GM21360 (cell line): Measurements from ENCODE around the gene MIEN1.
"Not testable (repeated sequence)": the region's sequence is repeated elsewhere in the genome, so short reads cannot be mapped to it uniquely, and the experiment has no call there.

Experiments used
- ATAC-seq: cut with Tn5 transposase; IDR thresholded peaks from one replicate; pipeline ENCODE4 v1.9.1; 2021; ENCODE audit warnings: mild to moderate bottlenecking, moderate library complexity; ENCODE audit not compliant: unreplicated experiment

The MIEN1 gene

GRCh38 chr17:39719563-39720355 is 10.6 kb downstream of the MIEN1 start:
- no peak for ATAC-seq

- ATAC-seq, result no peak
Observed at GRCh38 chr17:39717660-39718059, 12.7 kb downstream of the MIEN1 start.

- no peak for ATAC-seq
Observed at GRCh38 chr17:39716879-39717536, 13.3 kb downstream of the MIEN1 start.

GRCh38 chr17:39716073-39716818 is 14.1 kb downstream of the MIEN1 start:
- no peak for ATAC-seq

GRCh38 chr17:39715375-39716072 is 14.8 kb downstream of the MIEN1 start:
- ATAC-seq, result no peak

- ATAC-seq, result no peak
Observed at GRCh38 chr17:39714234-39714633, 16.1 kb downstream of the MIEN1 start.

- ATAC-seq, result no peak
Observed at GRCh38 chr17:39711851-39712250, 18.5 kb downstream of the MIEN1 start.

- not testable (repeated sequence) for ATAC-seq
Observed at GRCh38 chr17:39711071-39711470, 19.3 kb downstream of the MIEN1 start.

GRCh38 chr17:39709998-39710964 is 20.1 kb downstream of the MIEN1 start:
- ATAC-seq, result no peak

GRCh38 chr17:39709319-39709997 is 20.9 kb downstream of the MIEN1 start:
- ATAC-seq, result no peak

GRCh38 chr17:39706921-39707337 is 23.4 kb downstream of the MIEN1 start:
- no peak for ATAC-seq

- no peak for ATAC-seq
Observed at GRCh38 chr17:39706383-39706782, 23.9 kb downstream of the MIEN1 start.

GRCh38 chr17:39705786-39706348 is 24.5 kb downstream of the MIEN1 start:
- ATAC-seq, result no peak

- no peak for ATAC-seq
Observed at GRCh38 chr17:39704821-39705551, 25.3 kb downstream of the MIEN1 start.

- no peak for ATAC-seq
Observed at GRCh38 chr17:39703913-39704312, 26.4 kb downstream of the MIEN1 start.

- no peak for ATAC-seq
Observed at GRCh38 chr17:39702901-39703893, 27.1 kb downstream of the MIEN1 start.

GRCh38 chr17:39701784-39702422 is 28.4 kb downstream of the MIEN1 start:
- no peak for ATAC-seq
